CD4-positive, alpha-beta T cell treated with Interleukin-15 for 4 hours (primary cell): ENCODE measurements around the gene BRINP3.
"Not testable (repeated sequence)": the region's sequence is repeated elsewhere in the genome, so short reads cannot be mapped to it uniquely, and the experiment has no call there.

Experiments
- DNase-seq: peaks from one replicate; pipeline ENCODE4 v3.0.0-alpha.2; 2020; ENCODE audit warnings: low spot score

The BRINP3 gene

DNA sequence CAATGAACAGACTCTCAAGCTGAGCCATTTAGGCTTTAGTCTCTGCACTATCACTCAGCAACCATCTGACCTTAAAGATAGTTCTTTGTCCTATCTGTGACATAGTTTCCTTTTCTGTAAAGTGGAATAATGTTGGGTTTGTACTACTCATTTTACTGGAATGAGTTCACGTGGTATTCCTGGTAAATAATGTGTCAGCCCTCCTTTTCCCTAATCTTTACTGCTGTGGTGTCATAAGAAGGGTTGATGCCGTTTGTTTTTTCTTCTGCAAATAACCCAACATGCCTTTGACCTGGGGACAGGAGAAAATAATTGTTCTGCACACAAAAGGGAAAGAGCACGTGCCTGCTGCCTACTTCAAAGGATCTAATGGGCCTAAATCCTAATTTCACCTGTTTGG, 297.8 kb downstream of the BRINP3 start:
- DNase-seq, result no peak

DNA sequence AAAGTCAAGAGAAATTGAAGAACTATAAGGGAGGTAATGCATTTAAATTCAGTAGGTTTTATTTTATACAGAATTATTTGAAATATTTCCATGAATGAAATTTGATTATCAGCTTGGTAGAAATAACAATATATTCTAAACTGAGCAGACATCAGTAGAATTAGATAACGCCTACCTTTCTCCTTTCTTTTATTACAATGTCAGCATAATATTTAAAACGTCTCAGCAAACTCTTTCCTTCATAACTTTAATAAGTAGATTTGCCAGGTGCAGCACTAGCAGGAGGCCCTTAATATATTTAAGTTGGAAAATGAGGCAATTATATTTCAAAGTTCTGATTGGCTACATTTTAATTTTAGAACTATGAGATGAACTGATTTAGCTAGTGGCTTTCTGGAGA, 298.8 kb downstream of the BRINP3 start:
- no peak for DNase-seq

DNA sequence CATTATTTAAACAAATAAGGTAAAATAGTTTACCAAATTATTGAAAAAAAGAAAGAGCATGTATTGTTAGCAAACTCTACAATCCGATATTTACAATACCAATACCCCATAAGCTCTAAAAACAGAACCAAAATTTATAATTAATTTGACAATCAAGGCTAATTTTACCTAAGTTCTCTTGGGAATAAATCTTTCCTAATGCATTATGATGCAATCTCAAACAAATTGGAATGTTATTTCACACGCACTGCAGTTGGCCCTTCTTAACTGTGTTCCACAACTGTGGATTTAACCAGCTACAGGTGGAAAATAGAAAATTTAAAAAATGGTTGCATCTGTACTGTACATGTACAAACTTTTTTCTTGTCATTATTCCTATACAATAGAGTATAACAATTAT, 300.1 kb downstream of the BRINP3 start:
- DNase-seq, result no peak

DNA sequence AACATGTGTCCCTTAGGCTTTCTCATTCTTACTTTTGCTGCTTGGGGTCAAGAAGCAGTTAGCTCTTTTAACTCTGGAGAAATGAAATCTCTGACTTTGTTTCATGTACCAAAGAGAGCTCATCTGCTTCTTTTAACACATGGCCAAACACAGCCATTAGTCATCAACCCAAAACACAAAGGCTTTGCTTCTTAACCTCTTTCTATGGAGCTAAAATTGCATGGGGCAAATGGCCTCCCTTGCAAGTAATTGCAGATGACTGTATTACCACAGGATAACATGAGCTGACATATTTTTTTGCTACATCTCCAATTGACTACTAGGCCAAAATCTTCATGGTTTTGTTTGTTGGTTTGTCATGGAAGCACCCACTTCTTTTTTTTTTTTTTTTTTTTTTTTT, 300.9 kb downstream of the BRINP3 start:
- DNase-seq, result no peak

DNA sequence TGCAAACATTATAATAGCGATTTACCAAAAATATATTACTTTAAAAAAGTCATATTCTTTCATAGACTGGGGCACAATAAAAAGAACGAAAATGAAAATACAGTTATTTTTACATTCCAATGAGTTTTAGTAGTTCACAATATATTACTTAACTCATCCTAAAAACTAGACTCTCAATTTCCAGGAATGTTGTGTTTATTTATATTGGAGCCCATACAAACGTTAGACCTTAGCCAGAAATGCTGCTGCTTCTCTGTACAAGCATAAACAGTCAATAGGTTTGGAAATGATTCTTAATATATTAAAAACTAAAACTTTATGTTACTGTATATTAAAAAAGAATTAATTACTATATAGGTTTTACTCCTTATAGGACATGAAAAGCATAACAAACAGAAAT, 302.3 kb downstream of the BRINP3 start:
- DNase-seq, result no peak

DNA sequence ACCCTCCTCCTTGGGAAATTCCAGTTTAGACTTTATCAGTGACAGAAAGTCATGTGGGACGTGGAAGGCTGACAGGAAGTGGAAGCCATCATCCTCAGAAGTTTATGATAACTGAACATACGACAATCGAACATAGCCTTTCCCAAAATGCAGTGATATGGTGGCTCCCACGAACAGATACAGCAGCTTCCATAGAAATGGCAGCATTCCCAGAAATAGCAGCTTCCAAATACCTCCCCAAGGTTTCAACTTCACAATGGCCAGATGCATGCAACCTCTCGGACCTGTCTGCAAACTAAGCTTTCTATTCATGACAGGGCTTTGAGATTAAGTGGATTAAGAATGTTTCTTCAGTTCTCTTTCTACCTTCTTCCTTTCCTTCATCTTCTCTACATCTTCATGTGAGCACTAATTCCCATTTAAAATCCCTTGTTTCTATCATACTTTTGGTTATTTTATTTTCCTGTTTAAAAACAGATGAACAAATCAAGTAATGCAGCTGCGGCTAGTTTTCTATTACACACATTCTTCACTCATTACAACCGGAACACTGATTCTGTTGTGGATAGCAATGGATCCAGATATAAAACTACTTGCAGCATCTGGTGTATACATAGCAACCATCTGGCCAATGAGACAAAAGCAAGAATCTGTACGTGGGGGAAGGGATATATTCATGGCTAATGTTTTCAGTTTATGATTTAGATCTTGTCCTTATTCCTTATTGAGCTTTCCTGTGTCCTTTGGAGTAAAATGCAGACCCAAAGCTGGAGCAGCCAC, 304.8 kb downstream of the BRINP3 start:
- no peak for DNase-seq

DNA sequence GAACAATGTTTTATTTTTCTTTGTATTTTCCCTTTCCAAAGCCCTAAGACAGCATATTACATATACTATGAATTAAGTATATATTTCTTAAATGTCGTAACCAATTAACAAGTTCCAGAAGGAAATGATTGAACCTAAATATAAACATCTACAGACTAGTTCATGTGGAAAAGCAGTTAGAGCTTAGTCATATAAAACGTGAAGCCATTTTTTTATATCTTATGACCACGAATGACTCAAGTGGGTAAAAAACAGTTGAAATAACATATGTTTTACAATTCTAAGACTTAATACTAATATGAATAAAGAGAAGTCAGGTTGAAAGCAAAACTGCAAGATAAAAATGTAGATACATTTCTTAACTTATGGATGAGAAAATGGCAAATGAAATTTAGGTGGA, 307.3 kb downstream of the BRINP3 start:
- DNase-seq, result no peak

DNA sequence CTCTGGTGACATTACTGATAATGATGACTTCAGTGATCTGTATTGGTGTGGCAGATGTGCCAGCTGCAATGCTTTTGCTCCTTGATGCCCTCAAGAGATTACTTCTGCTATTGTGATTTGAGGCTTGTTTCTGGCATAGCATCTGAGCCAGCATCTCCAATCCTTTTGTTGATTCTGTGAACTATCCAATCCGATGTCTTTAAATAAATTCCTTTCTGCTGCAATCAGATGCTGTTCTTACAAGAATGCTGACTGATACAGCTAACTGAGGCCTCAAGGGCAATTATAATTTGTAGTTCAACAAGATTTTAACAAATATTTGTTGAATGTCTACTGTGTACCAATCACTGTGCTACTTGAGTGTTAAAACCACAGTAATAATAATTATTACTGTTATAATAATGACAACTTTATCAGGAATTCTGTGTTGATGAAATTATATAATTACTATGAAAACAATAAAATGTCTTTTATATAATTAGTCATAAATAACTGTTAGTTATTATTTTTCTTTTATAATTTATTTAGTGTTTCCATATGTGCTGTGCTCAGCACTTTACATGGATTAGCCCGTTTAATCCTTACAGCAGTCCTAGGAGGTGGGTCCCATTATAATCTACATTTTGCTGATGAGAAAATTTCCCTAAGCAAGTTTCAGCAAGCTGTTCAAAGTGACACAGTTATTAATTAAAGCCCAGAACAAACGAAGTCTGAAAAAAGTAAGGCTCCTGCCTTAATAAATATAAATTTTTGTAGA, 308.2 kb downstream of the BRINP3 start:
- DNase-seq, result no peak

DNA sequence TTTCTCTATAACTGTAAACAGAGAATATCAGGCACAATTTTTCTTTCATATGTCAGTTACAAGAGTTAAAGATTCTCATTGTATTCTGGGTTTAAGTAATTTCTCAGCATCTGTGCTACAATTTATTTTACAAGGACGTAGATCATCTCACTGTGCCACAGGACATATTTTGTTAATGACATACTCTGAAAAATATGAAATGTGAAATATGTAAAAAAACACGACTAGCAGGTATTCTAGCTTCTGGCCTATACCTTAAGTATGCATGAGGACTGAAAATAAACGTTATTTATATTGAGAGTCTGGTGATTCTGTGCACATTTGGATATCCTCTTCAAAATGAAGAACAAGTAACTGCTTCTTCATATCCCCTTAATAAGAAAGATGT, 308.8 kb downstream of the BRINP3 start:
- DNase-seq, result no peak

DNA sequence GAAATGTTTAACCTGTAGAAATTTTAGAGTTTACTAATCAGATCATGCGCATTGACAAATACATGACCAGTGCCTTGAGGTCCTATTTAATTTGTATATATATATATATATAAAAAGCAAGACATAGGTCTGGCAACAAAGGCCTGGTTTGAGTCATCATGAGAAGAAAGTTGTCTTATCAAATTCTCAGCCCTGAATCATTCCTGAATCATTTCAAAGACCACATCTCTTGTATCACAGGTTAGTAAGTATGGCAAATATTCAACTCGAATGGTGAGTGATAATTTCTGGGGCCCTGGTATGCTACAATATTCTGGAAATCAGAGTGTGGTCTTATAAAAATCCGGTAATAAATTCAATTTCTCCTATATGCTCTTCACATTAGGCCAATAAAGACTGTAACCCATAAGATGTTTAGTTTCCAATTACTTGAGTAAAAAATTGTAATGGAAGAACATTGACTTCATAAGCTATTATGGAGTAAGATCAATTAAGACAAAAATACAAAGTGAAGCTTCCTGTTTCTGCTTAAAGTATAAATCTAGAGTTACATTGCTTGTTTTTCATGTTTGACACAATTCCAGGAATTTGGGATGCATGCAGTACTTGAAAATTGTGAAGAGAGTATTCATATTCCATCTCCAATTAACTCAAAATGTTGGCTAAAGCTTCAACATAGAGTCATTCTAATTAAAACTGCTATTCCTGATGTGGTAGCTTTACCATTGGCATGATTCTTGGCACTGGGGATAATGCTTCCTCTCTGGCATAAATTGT, 309.4 kb downstream of the BRINP3 start:
- DNase-seq, result no peak

DNA sequence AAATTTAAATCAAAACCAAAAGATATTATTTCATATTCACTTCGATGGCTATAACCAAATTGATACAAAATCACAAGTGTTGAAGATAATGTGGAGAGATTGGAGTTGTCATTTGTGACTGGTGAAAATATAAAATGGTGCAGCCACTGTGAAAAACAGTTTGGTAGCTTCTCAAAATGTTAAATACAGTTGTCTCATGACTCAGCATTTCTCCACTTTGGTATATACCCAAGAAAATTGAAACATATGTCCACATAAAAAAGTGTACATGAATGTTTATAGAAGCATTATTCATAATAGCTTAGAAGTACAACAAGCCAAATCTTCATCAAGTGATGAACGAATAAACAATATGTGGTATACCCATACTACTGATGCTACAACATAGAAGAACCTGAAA, 318.5 kb downstream of the BRINP3 start:
- no peak for DNase-seq

DNA sequence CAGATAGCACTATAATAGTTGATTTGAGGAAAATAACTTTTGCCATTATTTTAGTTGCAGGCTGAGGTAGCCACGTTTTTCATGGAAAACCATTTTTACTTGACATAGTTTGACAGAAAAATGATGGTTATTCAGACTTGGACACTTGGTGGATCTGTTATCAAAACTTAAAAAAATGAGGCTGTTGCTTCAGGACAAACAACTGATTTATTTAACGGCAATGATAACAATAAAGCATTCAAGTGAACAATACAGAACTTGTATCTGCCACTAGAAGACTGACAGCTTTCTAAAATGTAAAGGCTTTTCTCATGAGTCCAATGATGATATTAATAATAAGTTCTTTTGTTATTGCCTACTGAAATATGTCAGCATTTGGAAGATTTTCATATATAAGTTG, 322.9 kb downstream of the BRINP3 start:
- no peak for DNase-seq

DNA sequence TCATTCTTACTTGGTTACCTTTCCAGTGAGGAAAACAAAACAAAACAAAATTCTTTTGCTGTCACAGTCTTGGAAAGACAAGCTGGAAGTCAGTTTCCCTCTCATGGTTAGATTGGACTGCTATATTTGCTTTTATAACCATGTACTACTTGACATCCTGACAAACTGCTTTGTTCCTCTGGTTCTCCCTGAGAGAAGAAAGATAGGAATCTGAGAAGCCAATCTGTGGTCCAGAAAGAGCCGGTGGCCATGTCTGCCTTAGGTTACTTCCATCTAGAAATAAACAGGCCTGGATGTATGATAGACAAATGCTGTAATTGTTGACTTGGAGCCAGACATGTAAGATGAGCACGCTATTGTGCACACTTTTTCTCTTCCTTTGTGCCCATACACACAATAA, 330.0 kb downstream of the BRINP3 start:
- no peak for DNase-seq

DNA sequence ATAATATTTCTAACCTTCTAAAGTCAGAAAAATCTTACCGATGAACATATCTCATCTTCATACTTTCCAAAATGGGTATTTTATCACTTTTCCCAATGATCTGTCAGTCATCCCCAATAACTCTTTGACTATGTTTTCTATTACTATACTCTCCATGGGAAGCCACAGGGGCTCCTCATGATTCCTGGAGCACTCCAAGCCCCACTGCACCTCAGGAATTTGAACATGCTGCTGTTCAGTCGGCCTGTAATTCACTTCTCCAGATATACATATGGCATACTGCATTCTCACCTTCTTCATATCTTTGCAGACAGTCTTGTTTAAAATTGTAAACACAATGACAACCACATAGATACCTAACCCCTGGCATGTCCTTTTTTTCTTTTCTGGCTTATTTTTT, 333.0 kb downstream of the BRINP3 start:
- no peak for DNase-seq

DNA sequence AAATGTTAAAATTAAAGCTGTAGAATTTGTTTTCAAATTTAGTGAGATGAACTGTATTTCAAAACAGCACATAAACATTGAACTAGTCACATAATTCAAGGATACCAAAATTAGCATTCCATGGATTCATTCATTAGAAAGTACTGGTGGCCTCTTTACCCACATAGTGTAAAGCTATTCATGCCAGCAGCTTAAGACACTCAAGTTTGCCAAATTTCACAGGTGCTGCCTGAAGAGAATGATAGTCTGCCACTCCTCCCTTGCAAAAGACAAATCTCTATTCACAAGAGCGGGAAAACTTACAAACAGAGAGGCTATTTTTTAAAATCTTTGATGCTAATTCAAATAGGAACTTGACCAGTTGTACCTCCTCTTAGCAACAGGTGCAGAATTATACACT, 337.0 kb downstream of the BRINP3 start:
- DNase-seq, result no peak

DNA sequence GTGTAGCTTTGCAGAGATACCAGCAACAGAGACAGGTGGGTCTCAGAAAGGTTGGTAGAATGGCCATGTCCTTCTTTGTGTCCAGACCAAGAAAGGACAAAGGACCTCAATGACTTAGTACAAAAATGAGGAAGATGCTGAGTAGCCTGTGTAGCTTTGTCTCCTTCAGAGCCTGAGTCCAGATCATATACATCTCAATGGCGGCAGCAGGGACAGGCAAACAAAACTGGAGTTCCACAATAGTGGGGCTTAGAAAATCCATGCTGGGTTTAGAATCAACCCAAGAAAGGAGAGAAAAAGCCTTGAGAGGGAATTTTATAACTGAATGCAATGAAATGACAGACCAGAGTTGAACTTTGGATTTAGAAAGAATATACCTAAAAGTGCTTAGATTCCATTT, 339.0 kb downstream of the BRINP3 start:
- no peak for DNase-seq

DNA sequence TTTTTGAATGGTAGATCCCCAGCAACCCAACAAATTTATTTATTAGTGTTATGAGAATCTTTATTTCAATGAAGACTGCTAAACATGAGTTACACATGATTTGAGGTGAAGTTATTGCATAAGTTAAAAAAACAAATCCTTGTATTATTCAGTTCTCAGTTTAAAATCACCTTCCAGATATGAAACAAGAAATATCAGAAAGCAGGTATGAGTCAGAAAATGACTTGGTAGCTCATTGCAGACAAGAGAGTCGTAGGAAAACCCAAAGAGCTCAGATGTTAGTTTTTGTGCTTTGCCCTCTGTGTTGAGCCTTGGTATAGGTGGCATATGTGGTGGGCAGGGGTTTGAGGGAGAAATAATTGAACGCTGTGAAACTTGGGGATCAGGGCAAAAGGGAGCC, 339.4 kb downstream of the BRINP3 start:
- DNase-seq, result no peak

DNA sequence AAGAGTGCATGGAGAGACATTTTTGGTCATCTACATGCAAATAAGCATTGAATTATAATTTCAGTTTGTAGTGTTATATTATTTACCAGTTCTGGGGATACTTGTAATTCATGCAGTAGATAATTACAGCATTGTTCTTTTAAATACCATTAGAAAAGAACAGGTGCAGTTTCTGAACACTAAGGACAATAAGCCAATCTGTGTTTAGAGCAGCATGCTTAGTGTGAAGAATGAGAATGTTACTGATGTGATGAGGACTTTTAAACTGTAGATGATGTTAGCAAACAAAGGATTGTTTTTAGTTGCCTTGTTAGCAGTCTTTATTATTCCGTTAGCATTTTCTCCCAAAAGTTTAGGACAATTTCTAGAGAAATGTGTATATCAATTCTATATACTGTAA, 348.3 kb downstream of the BRINP3 start:
- no peak for DNase-seq

DNA sequence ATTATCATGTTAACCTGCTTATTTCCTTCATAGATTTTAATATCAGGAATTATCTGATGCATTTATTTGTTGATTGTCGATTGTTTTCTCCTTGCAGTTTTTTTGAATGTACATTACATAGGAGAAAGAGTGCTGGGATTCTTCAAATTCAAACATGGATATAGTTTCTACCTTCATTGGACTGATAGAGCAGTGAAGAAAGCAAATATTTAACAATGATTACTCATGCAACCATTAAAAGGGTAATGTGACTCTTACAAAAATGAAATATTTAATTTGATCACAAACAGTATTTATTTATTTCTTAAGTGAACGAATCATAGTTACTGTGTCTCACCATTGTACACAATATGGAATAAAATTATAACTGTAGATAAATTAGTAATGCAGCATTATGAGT, 350.9 kb downstream of the BRINP3 start:
- no peak for DNase-seq

DNA sequence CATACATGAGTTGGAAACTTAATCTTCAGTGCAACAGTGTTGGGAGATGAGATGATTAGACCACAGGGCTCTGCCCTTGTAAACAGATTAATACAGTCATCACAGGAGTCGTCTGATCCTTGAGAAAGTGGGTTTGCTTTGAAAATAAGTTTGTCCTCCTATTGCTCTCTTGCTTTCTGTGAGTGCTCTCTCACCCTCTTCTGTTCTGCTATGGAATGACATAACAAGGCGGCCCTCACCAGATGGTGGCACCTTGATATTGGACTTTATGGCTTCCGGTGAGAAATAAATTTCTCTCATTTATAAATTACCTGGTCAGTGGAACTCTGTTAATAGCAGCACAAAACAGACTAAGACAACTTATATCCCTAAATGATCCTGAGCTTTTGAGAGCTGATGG, 353.6 kb downstream of the BRINP3 start:
- DNase-seq, result no peak

DNA sequence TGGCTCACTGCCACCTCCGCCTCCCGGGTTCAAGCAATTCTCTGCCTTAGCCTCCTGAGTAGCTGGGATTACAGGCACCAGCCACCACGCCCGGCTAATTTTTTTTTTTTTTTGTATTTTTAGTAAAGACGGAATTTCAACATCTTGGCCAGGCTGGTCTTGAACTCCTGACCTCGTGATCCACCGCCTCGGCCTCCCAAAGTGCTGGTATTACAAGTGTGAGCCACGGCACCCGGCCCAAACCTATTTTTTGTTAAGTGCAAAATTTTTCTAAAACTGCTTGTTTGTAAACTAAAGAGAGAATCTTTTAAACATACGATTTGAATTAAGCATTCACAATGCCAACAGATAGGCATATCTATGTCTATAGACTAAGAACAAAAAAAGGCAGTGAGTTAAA, 357.1 kb downstream of the BRINP3 start:
- not testable (repeated sequence) for DNase-seq

DNA sequence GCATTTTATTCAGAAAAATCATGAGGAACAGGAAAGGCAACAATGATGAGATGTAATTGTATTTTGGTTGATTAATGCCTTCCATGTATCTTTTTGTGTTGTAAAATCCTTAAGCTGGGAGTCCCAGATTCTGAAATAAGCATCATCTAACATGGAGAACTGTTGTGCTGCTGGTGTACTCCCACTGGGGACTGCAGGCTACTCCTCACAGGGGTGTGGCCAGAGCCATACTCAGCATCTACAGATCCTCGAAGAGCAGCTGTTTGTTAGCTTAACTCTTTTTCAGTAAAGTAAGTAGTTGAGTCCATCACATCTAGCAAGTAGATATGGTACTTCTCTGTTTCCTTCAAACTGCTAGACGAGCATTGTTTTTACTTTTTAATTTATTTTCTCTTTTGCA, 358.0 kb downstream of the BRINP3 start:
- DNase-seq, result no peak

DNA sequence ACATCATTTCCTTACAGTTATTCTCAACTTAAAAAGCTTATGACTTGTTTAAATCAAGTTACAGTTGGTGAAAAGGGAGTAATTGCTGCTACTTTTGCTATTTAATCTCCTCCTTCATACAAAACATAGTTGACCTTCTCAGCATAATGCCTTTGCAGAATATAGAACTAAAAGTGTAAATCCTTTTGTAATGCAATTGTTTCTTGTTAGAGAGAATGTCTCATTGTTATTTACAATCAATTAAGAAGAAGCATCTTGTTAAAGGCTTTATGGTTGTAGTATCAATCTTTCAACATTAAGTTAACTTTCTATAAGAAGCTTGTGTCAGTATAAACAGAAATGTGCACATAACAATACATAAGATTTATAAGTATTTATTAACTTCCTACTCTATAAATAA, 360.7 kb downstream of the BRINP3 start:
- DNase-seq, result no peak
